GM12874 (cell line): ENCODE results near the gene PLLP.

Experiments used
- CTCF ChIP-seq: IDR thresholded peaks from 2 replicates; pipeline ENCODE4 v1.5.1; 2011; ENCODE audit warnings: low read depth, mild to moderate bottlenecking, control low read depth, low read length, moderate library complexity; ENCODE audit not compliant: insufficient read depth

PLLP gene

GRCh38 chr16:57318240-57318970 is 33.9 kb upstream of the PLLP start:
- no peak for TF ChIP-seq CTCF

- no peak for TF ChIP-seq CTCF
Measured at GRCh38 chr16:57316390-57317017, 32.0 kb upstream of the PLLP start.

- TF ChIP-seq CTCF, result no peak
Measured at GRCh38 chr16:57315416-57315815, 30.9 kb upstream of the PLLP start.

GRCh38 chr16:57314161-57314785 is 29.8 kb upstream of the PLLP start:
- no peak for TF ChIP-seq CTCF

DNA sequence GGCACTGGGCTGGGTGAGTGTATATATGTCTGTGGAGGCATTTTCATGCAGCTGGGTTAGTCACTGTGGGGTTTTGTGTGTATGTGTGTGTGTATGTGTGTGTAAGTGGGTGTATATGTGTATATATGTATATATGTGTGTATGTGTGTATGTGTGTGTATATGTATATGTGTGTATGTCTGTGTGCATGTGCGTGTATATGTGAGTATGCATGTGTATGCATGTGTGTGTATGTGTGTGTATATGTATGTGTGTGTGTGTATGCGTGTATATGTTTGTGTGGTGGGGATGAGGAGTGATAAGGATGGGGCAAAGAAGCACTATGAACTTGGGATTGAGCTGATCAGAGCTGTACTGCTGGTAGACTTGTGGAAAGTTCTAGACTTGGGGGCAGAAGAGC is 29.0 kb upstream of the PLLP start:
- TF ChIP-seq CTCF, result no peak

- no peak for TF ChIP-seq CTCF
Measured at GRCh38 chr16:57310801-57311200, 26.3 kb upstream of the PLLP start.

DNA sequence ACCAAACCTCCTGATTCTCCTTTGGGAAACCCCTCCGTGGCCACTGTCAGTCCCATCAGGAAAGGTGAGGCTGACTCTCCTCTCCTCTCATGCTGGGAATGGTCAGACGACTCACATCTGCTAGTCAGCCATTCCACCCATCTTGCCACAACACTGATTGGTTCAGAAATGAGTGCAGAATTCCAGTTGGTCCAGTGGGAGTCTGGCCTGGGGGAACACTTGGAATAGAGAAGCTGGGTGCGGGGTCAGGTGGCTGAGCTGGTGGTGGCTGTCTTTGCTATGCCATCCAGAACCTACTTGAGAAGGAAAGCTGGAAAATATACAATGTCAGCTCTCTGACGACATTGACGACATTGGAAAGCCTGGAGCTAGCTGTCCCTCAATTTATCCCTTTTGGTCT is 23.6 kb upstream of the PLLP start:
- no peak for TF ChIP-seq CTCF
